H9 (cell line): ENCODE data around the gene CNOT10. TPM values are rescaled to one million over a fixed set of nuclear protein-coding genes. Genes with fewer than 3 reads are reported as not detected.

Experiments
- DNase-seq: peaks from one replicate; pipeline ENCODE4 v3.0.0-alpha.2; 2017
- H2AFZ ChIP-seq: one replicate; pipeline ENCODE4 v1.6.1; 2013; ENCODE audit warnings: mild to moderate bottlenecking, low read length, control low read depth, moderate library complexity
- H2AK5ac ChIP-seq: 2 replicates; pipeline ENCODE4 v1.6.1; 2013; ENCODE audit warnings: low read length, control low read depth, mixed read lengths; ENCODE audit not compliant: insufficient read length
- H2BK120ac ChIP-seq: one replicate; pipeline ENCODE4 v1.6.1; 2013; ENCODE audit warnings: low read depth, mild to moderate bottlenecking, low read length, control low read depth, inconsistent platforms; ENCODE audit not compliant: poor library complexity, severe bottlenecking
- H2BK12ac ChIP-seq: 2 replicates; pipeline ENCODE4 v1.6.1; 2013; ENCODE audit warnings: low read length, control low read depth, mixed read lengths, low read depth; ENCODE audit not compliant: insufficient read length
- H2BK15ac ChIP-seq: 2 replicates; pipeline ENCODE4 v1.6.1; 2013; ENCODE audit warnings: low read depth, low read length, control low read depth
- H2BK20ac ChIP-seq: one replicate; pipeline ENCODE4 v1.6.1; 2013; ENCODE audit warnings: low read depth, mild to moderate bottlenecking, low read length, control low read depth, inconsistent platforms; ENCODE audit not compliant: poor library complexity, severe bottlenecking
- H2BK5ac ChIP-seq: 2 replicates; pipeline ENCODE4 v1.6.1; 2013; ENCODE audit warnings: low read length, control low read depth, mixed read lengths; ENCODE audit not compliant: insufficient read length
- H3K14ac ChIP-seq: 2 replicates; pipeline ENCODE4 v1.6.1; 2013; ENCODE audit warnings: low read length, control low read depth; ENCODE audit not compliant: insufficient read depth
- H3K18ac ChIP-seq: 2 replicates; pipeline ENCODE4 v1.6.1; 2013; ENCODE audit warnings: low read depth, mild to moderate bottlenecking, mixed read lengths, low read length, control low read depth; ENCODE audit not compliant: insufficient read length
- H3K23ac ChIP-seq: 2 replicates; pipeline ENCODE4 v1.6.1; 2013; ENCODE audit warnings: low read length, control low read depth, mixed read lengths, low read depth; ENCODE audit not compliant: insufficient read length
- H3K23me2 ChIP-seq: 2 replicates; pipeline ENCODE4 v1.6.1; 2013; ENCODE audit warnings: low read depth, mild to moderate bottlenecking, mixed read lengths, low read length, control low read depth; ENCODE audit not compliant: insufficient read length, poor library complexity, severe bottlenecking
- H3K27ac ChIP-seq: 2 replicates; pipeline ENCODE4 v1.5.1; 2013; ENCODE audit warnings: low read length, control low read depth, mixed read lengths, low read depth; ENCODE audit not compliant: insufficient read length
- H3K27me3 ChIP-seq: 2 replicates; pipeline ENCODE4 v1.6.1; 2013; ENCODE audit warnings: low read length, control low read depth, inconsistent platforms; ENCODE audit not compliant: insufficient read depth
- H3K4ac ChIP-seq: 2 replicates; pipeline ENCODE4 v1.6.1; 2013; ENCODE audit warnings: low read depth, mild to moderate bottlenecking, control low read depth, inconsistent platforms, low read length, moderate library complexity
- H3K4me1 ChIP-seq: 2 replicates; pipeline ENCODE4 v1.6.1; 2013; ENCODE audit warnings: low read length, control low read depth, inconsistent platforms; ENCODE audit not compliant: insufficient read depth
- H3K4me2 ChIP-seq: 2 replicates; pipeline ENCODE4 v1.6.1; 2013; ENCODE audit warnings: low read length, control low read depth, mixed read lengths; ENCODE audit not compliant: insufficient read length, insufficient read depth
- H3K56ac ChIP-seq: 2 replicates; pipeline ENCODE4 v1.6.1; 2013; ENCODE audit warnings: low read depth, mild to moderate bottlenecking, mixed read lengths, low read length, control low read depth; ENCODE audit not compliant: insufficient read length
- H3K79me1 ChIP-seq: 2 replicates; pipeline ENCODE4 v1.6.1; 2013; ENCODE audit warnings: low read depth, mild to moderate bottlenecking, moderate library complexity, low read length, control low read depth, inconsistent platforms; ENCODE audit not compliant: insufficient read depth, poor library complexity, severe bottlenecking
- H3K79me2 ChIP-seq: 2 replicates; pipeline ENCODE4 v1.6.1; 2013; ENCODE audit warnings: low read length, control low read depth, inconsistent platforms; ENCODE audit not compliant: insufficient read depth
- H3K9ac ChIP-seq: 2 replicates; pipeline ENCODE4 v1.6.1; 2013; ENCODE audit warnings: low read length, control low read depth, mixed read lengths; ENCODE audit not compliant: insufficient read length; ENCODE audit errors: extremely low read depth
- H3K9me3 ChIP-seq: one replicate; pipeline ENCODE4 v1.6.1; 2013; ENCODE audit warnings: low read depth, low read length, inconsistent platforms; ENCODE audit not compliant: control insufficient read depth
- H3T11ph ChIP-seq: one replicate; pipeline ENCODE4 v1.6.1; 2013; ENCODE audit warnings: mild to moderate bottlenecking, low read length, control low read depth, inconsistent platforms
- H4K20me1 ChIP-seq: one replicate; pipeline ENCODE4 v1.6.1; 2013; ENCODE audit not compliant: control insufficient read depth, insufficient read length, insufficient read depth
- H4K5ac ChIP-seq: 2 replicates; pipeline ENCODE4 v1.6.1; 2013; ENCODE audit warnings: low read depth, mild to moderate bottlenecking, mixed read lengths, low read length, control low read depth; ENCODE audit not compliant: insufficient read length
- H4K8ac ChIP-seq: replicated peaks from 2 replicates; pipeline ENCODE4 v1.6.1; 2013; ENCODE audit warnings: low read length, control low read depth, mixed read lengths, low read depth; ENCODE audit not compliant: insufficient read length
- H4K91ac ChIP-seq: 2 replicates; pipeline ENCODE4 v1.6.1; 2013; ENCODE audit warnings: low read depth, mild to moderate bottlenecking, moderate library complexity, mixed read lengths, low read length, control low read depth; ENCODE audit not compliant: insufficient read length
- H3K27ac Mint-ChIP-seq, 3 experiments: 2 replicates in 2 of 3; 3 replicates in 1 of 3; pipeline ENCODE4 v1.8.0; 2020 to 2021; ENCODE audit warnings: mixed read lengths in 3 of 3, mild to moderate bottlenecking in 1 of 3, moderate library complexity in 1 of 3
- H3K27me3 Mint-ChIP-seq: 2 replicates; pipeline ENCODE4 v1.8.0; 2021; ENCODE audit warnings: low read depth, mild to moderate bottlenecking, moderate library complexity, mixed read lengths
- H3K36me3 Mint-ChIP-seq, 3 experiments: 2 replicates in 2 of 3; 3 replicates in 1 of 3; pipeline ENCODE4 v1.8.0; 2020 to 2021; ENCODE audit warnings: low read depth in 3 of 3, mixed read lengths in 3 of 3; ENCODE audit not compliant: insufficient read depth in 1 of 3
- H3K4me1 Mint-ChIP-seq, 2 experiments: 2 replicates each; pipeline ENCODE4 v1.8.0; 2020; ENCODE audit warnings: mixed read lengths in 2 of 2
- H3K4me3 Mint-ChIP-seq, 2 experiments: 2 replicates in 1 of 2; 3 replicates in 1 of 2; pipeline ENCODE4 v1.8.0; 2020 to 2021; ENCODE audit warnings: mild to moderate bottlenecking in 2 of 2, mixed read lengths in 2 of 2, moderate library complexity in 1 of 2
- H3K9me3 Mint-ChIP-seq, 2 experiments: 2 replicates in 1 of 2; 3 replicates in 1 of 2; pipeline ENCODE4 v1.8.0; 2020; ENCODE audit warnings: mild to moderate bottlenecking in 2 of 2, mixed read lengths in 2 of 2, moderate library complexity in 1 of 2
- WGBS: extraction: QIAGEN DNeasy Blood & Tissue Kit; methylation state at CpG from one replicate; pipeline ENCODE4 v1.1.7; 2013; ENCODE audit warnings: missing lambda C conversion rate, low lambda C conversion rate, mixed read lengths; ENCODE audit not compliant: insufficient read length; ENCODE audit errors: extremely low coverage; 5-methylcytosine and 5-hydroxymethylcytosine counted together
- long read RNA-seq: library from polyadenylated mRNA; unstranded; transcript quantifications from one replicate; pipeline ENCODE4 v2.0.0, GENCODE V29; 2020
- total RNA-seq: library from RNA; stranded (reverse); gene quantifications from 2 replicates; pipeline ENCODE4 v1.2.1, GENCODE V29; 2021
- TF ChIP-seq, protein P1 (sequence below): fragments of 200-600 bp; sonication (generic); conservative IDR thresholded peaks from 3 replicates; pipeline ENCODE4 v1.8.0; 2021; ENCODE audit warnings: antibody characterized with exemption, mild to moderate bottlenecking

The CNOT10 gene, protein sequence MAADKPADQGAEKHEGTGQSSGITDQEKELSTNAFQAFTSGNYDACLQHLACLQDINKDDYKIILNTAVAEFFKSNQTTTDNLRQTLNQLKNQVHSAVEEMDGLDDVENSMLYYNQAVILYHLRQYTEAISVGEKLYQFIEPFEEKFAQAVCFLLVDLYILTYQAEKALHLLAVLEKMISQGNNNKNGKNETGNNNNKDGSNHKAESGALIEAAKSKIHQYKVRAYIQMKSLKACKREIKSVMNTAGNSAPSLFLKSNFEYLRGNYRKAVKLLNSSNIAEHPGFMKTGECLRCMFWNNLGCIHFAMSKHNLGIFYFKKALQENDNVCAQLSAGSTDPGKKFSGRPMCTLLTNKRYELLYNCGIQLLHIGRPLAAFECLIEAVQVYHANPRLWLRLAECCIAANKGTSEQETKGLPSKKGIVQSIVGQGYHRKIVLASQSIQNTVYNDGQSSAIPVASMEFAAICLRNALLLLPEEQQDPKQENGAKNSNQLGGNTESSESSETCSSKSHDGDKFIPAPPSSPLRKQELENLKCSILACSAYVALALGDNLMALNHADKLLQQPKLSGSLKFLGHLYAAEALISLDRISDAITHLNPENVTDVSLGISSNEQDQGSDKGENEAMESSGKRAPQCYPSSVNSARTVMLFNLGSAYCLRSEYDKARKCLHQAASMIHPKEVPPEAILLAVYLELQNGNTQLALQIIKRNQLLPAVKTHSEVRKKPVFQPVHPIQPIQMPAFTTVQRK
- total RNA-seq = 55.4 and 67.1 TPM in 2 replicates
- long read RNA-seq, transcript CNOT10-201 (19 exons, 2,815 nt) = major isoform, 170 of 284 reads
- long read RNA-seq, transcript CNOT10-202 (18 exons, 2,573 nt) = minor isoform, 16 of 284 reads
- long read RNA-seq, partial matches to known transcripts = 31 of 284 reads
- long read RNA-seq, other reads (novel, unspliced or antisense) = 67 of 284 reads

DNA sequence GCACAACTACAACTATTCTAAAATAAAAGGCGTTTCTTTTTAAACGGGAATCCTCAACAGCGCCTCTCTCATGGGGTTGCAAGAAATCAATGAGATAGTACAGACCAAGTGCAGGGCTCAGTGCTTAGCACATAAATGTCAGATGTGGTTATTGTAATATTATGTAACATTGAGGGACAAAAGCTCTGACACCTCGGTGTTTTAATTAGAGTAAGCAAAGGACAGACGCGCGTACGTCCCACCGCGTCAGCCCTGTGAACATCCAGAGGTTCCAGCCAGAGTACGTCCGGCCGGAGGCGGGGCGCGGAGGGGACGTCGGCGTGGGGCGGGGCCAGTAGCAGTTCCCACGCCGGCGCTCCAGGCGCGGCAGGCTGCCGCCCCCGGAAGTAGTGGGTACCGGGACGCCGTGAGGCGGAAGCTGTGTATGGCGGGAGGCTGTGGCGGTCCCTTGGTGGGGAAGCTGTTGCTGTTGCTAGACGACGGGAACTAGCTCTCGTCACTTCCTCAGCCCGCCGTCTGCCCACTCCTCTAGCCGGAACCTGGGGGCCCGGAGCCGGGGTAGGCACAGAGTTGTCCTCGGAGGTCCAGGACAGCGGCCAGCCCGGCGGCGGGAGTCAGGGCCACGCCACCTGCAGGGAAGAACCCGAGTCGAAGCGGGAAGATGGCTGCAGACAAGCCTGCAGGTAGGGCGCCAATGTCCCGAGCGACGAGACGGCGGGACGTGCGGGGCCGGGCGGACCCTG is at the start of gene CNOT10:
TSS of gene CNOT10 (plus strand) at position 389 of the 743 bp plus-strand sequence. CDS start at position 662, 273 bp downstream.
- Histone ChIP-seq H4K5ac (no peak within 1 kb of the TSS), H3K79me1 (no peaks in the 10 kb centered on the region), H2BK5ac (no peak within 1 kb of the TSS), H2AFZ (peak within 1 kb of the TSS; percentile 87), H3K4ac (no peak within 1 kb of the TSS), H3K79me2 (peaks cover 10% of the 10 kb centered on the region), H3K27me3 (no peaks in the 10 kb centered on the region), H2BK120ac (no peak within 1 kb of the TSS), H3K14ac (peak within 1 kb of the TSS; percentile 49), H3K27ac (peak within 1 kb of the TSS; percentile 14), H3K4me1 (peaks cover 4% of the 10 kb centered on the region; the same call in 1 of the 2 replicates), H3K23ac (no peak within 1 kb of the TSS), H4K20me1 (no peaks in the 10 kb centered on the region), H3K9ac (peak within 1 kb of the TSS; percentile 83), H3K18ac (peak within 1 kb of the TSS; percentile 39), H2BK12ac (no peak within 1 kb of the TSS), H3K23me2 (peaks cover 4% of the 10 kb centered on the region), H2AK5ac (no peak within 1 kb of the TSS), H4K91ac (no peak within 1 kb of the TSS), H4K8ac (no peak within 1 kb of the TSS), H3K4me2 (peak within 1 kb of the TSS; percentile 88), H3T11ph (no peak within 1 kb of the TSS), H2BK15ac (no peak within 1 kb of the TSS), H3K56ac (no peak within 1 kb of the TSS), H3K9me3 (no peaks in the 10 kb centered on the region), H2BK20ac (no peak within 1 kb of the TSS)
- Mint-ChIP-seq H3K9me3 (no peaks in the 10 kb centered on the region), H3K27ac (peak within 1 kb of the TSS; percentile 86 to 96 (median 94); a peak in 6 of 7 replicates), H3K36me3 (peaks cover 8 to 13% (median 9%) of the 10 kb centered on the region in 3 experiments; a peak in 6 of 7 replicates), H3K27me3 (no peaks in the 10 kb centered on the region), H3K4me1 (peaks cover 20 to 24% of the 10 kb centered on the region in 2 experiments), H3K4me3 (peak within 1 kb of the TSS; percentile 87 to 96)
- TF ChIP-seq, protein P1, sequence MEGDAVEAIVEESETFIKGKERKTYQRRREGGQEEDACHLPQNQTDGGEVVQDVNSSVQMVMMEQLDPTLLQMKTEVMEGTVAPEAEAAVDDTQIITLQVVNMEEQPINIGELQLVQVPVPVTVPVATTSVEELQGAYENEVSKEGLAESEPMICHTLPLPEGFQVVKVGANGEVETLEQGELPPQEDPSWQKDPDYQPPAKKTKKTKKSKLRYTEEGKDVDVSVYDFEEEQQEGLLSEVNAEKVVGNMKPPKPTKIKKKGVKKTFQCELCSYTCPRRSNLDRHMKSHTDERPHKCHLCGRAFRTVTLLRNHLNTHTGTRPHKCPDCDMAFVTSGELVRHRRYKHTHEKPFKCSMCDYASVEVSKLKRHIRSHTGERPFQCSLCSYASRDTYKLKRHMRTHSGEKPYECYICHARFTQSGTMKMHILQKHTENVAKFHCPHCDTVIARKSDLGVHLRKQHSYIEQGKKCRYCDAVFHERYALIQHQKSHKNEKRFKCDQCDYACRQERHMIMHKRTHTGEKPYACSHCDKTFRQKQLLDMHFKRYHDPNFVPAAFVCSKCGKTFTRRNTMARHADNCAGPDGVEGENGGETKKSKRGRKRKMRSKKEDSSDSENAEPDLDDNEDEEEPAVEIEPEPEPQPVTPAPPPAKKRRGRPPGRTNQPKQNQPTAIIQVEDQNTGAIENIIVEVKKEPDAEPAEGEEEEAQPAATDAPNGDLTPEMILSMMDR = no peak
- no CpG with 5 or more reads among the region's 60 CpGs for WGBS
- peak; percentile 98 for DNase-seq
